Skeletal muscle satellite cell (primary cell): ENCODE measurements around the gene ITGB3BP.
"Not testable (repeated sequence)": the region's sequence is repeated elsewhere in the genome, so short reads cannot be mapped to it uniquely, and the experiment has no call there.

Experiments
- H3K27me3 ChIP-seq: 2 replicates; pipeline ENCODE4 v1.7.0; 2013; ENCODE audit warnings: low read length; ENCODE audit not compliant: control insufficient read depth, insufficient read depth
- H3K36me3 ChIP-seq: 2 replicates; pipeline ENCODE4 v1.7.0; 2013; ENCODE audit warnings: mild to moderate bottlenecking, control low read depth, low read length; ENCODE audit not compliant: insufficient read depth
- H3K4me1 ChIP-seq: 2 replicates; pipeline ENCODE4 v1.7.0; 2013; ENCODE audit warnings: low read length; ENCODE audit not compliant: control insufficient read depth, insufficient read depth
- H3K4me2 ChIP-seq: 2 replicates; pipeline ENCODE4 v1.7.0; 2013; ENCODE audit warnings: mild to moderate bottlenecking, low read length
- H3K4me3 ChIP-seq: 2 replicates; pipeline ENCODE4 v1.7.0; 2013; ENCODE audit warnings: low read length
- H3K9ac ChIP-seq: 2 replicates; pipeline ENCODE4 v1.7.0; 2013; ENCODE audit warnings: mild to moderate bottlenecking, low read depth, low read length, moderate library complexity
- H3K9me3 ChIP-seq: replicated peaks from 2 replicates; pipeline ENCODE4 v1.7.0; 2013; ENCODE audit warnings: mild to moderate bottlenecking, control low read depth, low read length

The ITGB3BP gene

GRCh38 chr1:63501256-63501655 lies 21.8 kb downstream of the ITGB3BP start:
- Histone ChIP-seq H3K4me1 (no peaks in the 10 kb centered on the region), H3K9ac (no peak overlapping the region), H3K9me3 (no peaks in the 10 kb centered on the region), H3K36me3 (no peaks in the 10 kb centered on the region), H3K4me3 (no peak overlapping the region), H3K27me3 (no peaks in the 10 kb centered on the region), H3K4me2 (no peak overlapping the region)

- H3K4me3 ChIP-seq, result no peak overlapping the region
- no peaks in the 10 kb centered on the region for H3K4me1 ChIP-seq
- no peaks in the 10 kb centered on the region for H3K36me3 ChIP-seq
These were observed 24.9 kb downstream of the ITGB3BP start for GRCh38 chr1:63498106-63498505.

GRCh38 chr1:63497577-63497976 lies 25.4 kb downstream of the ITGB3BP start:
- no peaks in the 10 kb centered on the region for H3K27me3 ChIP-seq
- no peak overlapping the region for H3K4me2 ChIP-seq
- H3K9ac ChIP-seq, result no peak overlapping the region
- H3K9me3 ChIP-seq, result no peaks in the 10 kb centered on the region
- H3K4me1 ChIP-seq, result no peaks in the 10 kb centered on the region
- H3K36me3 ChIP-seq, result no peaks in the 10 kb centered on the region
- no peak overlapping the region for H3K4me3 ChIP-seq

More at GRCh38 chr1:63498106-63498505, 24.9 kb downstream of the ITGB3BP start:
- no peak overlapping the region for H3K9ac ChIP-seq
- no peaks in the 10 kb centered on the region for H3K27me3 ChIP-seq
- H3K9me3 ChIP-seq, result no peaks in the 10 kb centered on the region
- H3K4me2 ChIP-seq, result no peak overlapping the region

- Histone ChIP-seq H3K4me3 (no peak overlapping the region), H3K36me3 (no peaks in the 10 kb centered on the region), H3K9ac (no peak overlapping the region), H3K4me1 (no peaks in the 10 kb centered on the region), H3K9me3 (no peaks in the 10 kb centered on the region), H3K27me3 (no peaks in the 10 kb centered on the region), H3K4me2 (no peak overlapping the region)
These were observed 35.5 kb downstream of the ITGB3BP start for GRCh38 chr1:63487336-63488065.

- Histone ChIP-seq H3K4me2 (no peak overlapping the region), H3K36me3 (no peaks in the 10 kb centered on the region), H3K9ac (no peak overlapping the region), H3K9me3 (no peaks in the 10 kb centered on the region), H3K4me3 (no peak overlapping the region), H3K4me1 (no peaks in the 10 kb centered on the region), H3K27me3 (no peaks in the 10 kb centered on the region)
These were observed 36.4 kb downstream of the ITGB3BP start for GRCh38 chr1:63486629-63487028.

GRCh38 chr1:63480057-63480456 lies 43.0 kb downstream of the ITGB3BP start:
- H3K4me3 ChIP-seq, result no peak overlapping the region
- H3K27me3 ChIP-seq, result no peaks in the 10 kb centered on the region
- no peaks in the 10 kb centered on the region for H3K9me3 ChIP-seq

GRCh38 chr1:63475761-63476160 lies 47.3 kb downstream of the ITGB3BP start:
- Histone ChIP-seq H3K36me3 (no peaks in the 10 kb centered on the region), H3K9ac (no peak overlapping the region), H3K9me3 (no peaks in the 10 kb centered on the region), H3K4me3 (no peak overlapping the region), H3K4me1 (no peaks in the 10 kb centered on the region), H3K27me3 (no peaks in the 10 kb centered on the region), H3K4me2 (no peak overlapping the region)

More at GRCh38 chr1:63480057-63480456, 43.0 kb downstream of the ITGB3BP start:
- no peak overlapping the region for H3K9ac ChIP-seq
- no peak overlapping the region for H3K4me2 ChIP-seq
- no peaks in the 10 kb centered on the region for H3K36me3 ChIP-seq
- no peaks in the 10 kb centered on the region for H3K4me1 ChIP-seq

GRCh38 chr1:63468683-63469082 lies 54.3 kb downstream of the ITGB3BP start:
- H3K27me3 ChIP-seq, H3K36me3 ChIP-seq, H3K9ac ChIP-seq, H3K4me1 ChIP-seq, H3K4me2 ChIP-seq, H3K4me3 ChIP-seq, H3K9me3 ChIP-seq: not testable (repeated sequence)

GRCh38 chr1:63466759-63467158 lies 56.3 kb downstream of the ITGB3BP start:
- H3K9ac ChIP-seq, result no peak overlapping the region
- H3K4me2 ChIP-seq, result no peak overlapping the region
- peaks cover under 1% of the 10 kb centered on the region for H3K9me3 ChIP-seq
- peaks cover 2% of the 10 kb centered on the region for H3K36me3 ChIP-seq
- H3K4me1 ChIP-seq, result no peaks in the 10 kb centered on the region
- H3K4me3 ChIP-seq, result no peak overlapping the region
- H3K27me3 ChIP-seq, result no peaks in the 10 kb centered on the region

GRCh38 chr1:63466181-63466580 lies 56.8 kb downstream of the ITGB3BP start:
- peaks cover 6% of the 10 kb centered on the region for H3K9me3 ChIP-seq
- H3K36me3 ChIP-seq, result peaks cover 4% of the 10 kb centered on the region
- H3K27me3 ChIP-seq, result no peaks in the 10 kb centered on the region
- H3K9ac ChIP-seq, result no peak overlapping the region
- no peak overlapping the region for H3K4me2 ChIP-seq
- no peak overlapping the region for H3K4me3 ChIP-seq
- H3K4me1 ChIP-seq, result no peaks in the 10 kb centered on the region

- H3K4me2 ChIP-seq, result no peak overlapping the region
- no peaks in the 10 kb centered on the region for H3K27me3 ChIP-seq
- peaks cover 4% of the 10 kb centered on the region for H3K36me3 ChIP-seq
- H3K4me1 ChIP-seq, result no peaks in the 10 kb centered on the region
- no peak overlapping the region for H3K9ac ChIP-seq
- no peak overlapping the region for H3K4me3 ChIP-seq
- peaks cover 6% of the 10 kb centered on the region for H3K9me3 ChIP-seq
These were observed 59.8 kb downstream of the ITGB3BP start for GRCh38 chr1:63463248-63463647.

GRCh38 chr1:63461661-63462230 lies 61.3 kb downstream of the ITGB3BP start:
- no peak overlapping the region for H3K4me3 ChIP-seq
- H3K4me1 ChIP-seq, result no peaks in the 10 kb centered on the region
- H3K9me3 ChIP-seq, result peaks cover 6% of the 10 kb centered on the region
- peaks cover 4% of the 10 kb centered on the region for H3K36me3 ChIP-seq
- no peaks in the 10 kb centered on the region for H3K27me3 ChIP-seq
- H3K9ac ChIP-seq, result no peak overlapping the region
- no peak overlapping the region for H3K4me2 ChIP-seq
